ENCODE data around the gene SELENBP1. TPM values are rescaled to one million over a fixed set of nuclear protein-coding genes. Genes with fewer than 3 reads are reported as not detected.
A peak's percentile ranks its signal among the peaks of the same experiment; 100 is the strongest.
"Not testable (repeated sequence)": the region's sequence is repeated elsewhere in the genome, so short reads cannot be mapped to it uniquely, and the experiment has no call there.

SELENBP1 gene
- total RNA-seq, 6 donors from 2014 or later: 241 to 804 (median 431) TPM

- WGBS, 2 donors: 40 to 47% methylated on average over 2 of the region's 2 CpGs
- H3K27ac ChIP-seq: no peak overlapping the region
- no peaks in the 10 kb centered on the region for H3K36me3 ChIP-seq
- TF ChIP-seq POLR2A (IDR thresholded peaks at IDR 0.05): no peak
- DNase-seq: no peak
- no peak overlapping the region for H3K4me3 ChIP-seq
- H3K27me3 ChIP-seq: no peaks in the 10 kb centered on the region
- no peaks in the 10 kb centered on the region for H3K9me3 ChIP-seq
- no peak for ATAC-seq (ENCODE audit: low FRiP score in 2 of 2)
- H3K4me1 ChIP-seq: no peaks in the 10 kb centered on the region
Measured at GRCh38 chr1:151356696-151357095, 15.8 kb downstream of the SELENBP1 start.

- Histone ChIP-seq H3K9me3 (no peaks in the 10 kb centered on the region), H3K27me3 (no peaks in the 10 kb centered on the region), H3K4me3 (no peak overlapping the region), H3K27ac (no peak overlapping the region), H3K36me3 (no peaks in the 10 kb centered on the region), H3K4me1 (peaks cover 0 to 7% (median 4%) of the 10 kb centered on the region in 4 donors)
- TF ChIP-seq, protein P1, sequence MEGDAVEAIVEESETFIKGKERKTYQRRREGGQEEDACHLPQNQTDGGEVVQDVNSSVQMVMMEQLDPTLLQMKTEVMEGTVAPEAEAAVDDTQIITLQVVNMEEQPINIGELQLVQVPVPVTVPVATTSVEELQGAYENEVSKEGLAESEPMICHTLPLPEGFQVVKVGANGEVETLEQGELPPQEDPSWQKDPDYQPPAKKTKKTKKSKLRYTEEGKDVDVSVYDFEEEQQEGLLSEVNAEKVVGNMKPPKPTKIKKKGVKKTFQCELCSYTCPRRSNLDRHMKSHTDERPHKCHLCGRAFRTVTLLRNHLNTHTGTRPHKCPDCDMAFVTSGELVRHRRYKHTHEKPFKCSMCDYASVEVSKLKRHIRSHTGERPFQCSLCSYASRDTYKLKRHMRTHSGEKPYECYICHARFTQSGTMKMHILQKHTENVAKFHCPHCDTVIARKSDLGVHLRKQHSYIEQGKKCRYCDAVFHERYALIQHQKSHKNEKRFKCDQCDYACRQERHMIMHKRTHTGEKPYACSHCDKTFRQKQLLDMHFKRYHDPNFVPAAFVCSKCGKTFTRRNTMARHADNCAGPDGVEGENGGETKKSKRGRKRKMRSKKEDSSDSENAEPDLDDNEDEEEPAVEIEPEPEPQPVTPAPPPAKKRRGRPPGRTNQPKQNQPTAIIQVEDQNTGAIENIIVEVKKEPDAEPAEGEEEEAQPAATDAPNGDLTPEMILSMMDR (IDR thresholded peaks at IDR 0.05): no peak
- WGBS, 2 donors: 82 to 88% methylated on average over 6 of the region's 6 CpGs
- DNase-seq (no peak), ATAC-seq (ENCODE audit: low FRiP score in 2 of 2) (no peak)
Measured at GRCh38 chr1:151352021-151352718, 20.3 kb downstream of the SELENBP1 start.

GRCh38 chr1:151350323-151350722, 22.2 kb downstream of the SELENBP1 start:
- H3K27me3 ChIP-seq; DNase-seq; H3K4me3 ChIP-seq; H3K27ac ChIP-seq; H3K9me3 ChIP-seq; ATAC-seq (ENCODE audit: low FRiP score in 2 of 2); H3K36me3 ChIP-seq: not testable (repeated sequence)
- H3K4me1 ChIP-seq: peaks cover 9 to 20% (median 14%) of the 10 kb centered on the region in 4 donors
- WGBS, 2 donors: 85 to 88% methylated on average over 9 of the region's 9 CpGs

- 28 to 34% methylated on average over 12 of the region's 12 CpGs for WGBS, 2 donors
- DNase-seq: no peak
- peaks cover 0 to 24% (median 16%) of the 10 kb centered on the region in 4 donors for H3K36me3 ChIP-seq
- peaks cover 9 to 20% (median 14%) of the 10 kb centered on the region in 4 donors for H3K4me1 ChIP-seq
- peak overlapping the region; percentile 81 to 95 (median 94) for H3K27ac ChIP-seq
- H3K9me3 ChIP-seq: no peaks in the 10 kb centered on the region
- H3K4me3 ChIP-seq: peak overlapping the region; percentile 2 to 73 (median 67)
- no peak for ATAC-seq (ENCODE audit: low FRiP score in 2 of 2)
- no peaks in the 10 kb centered on the region for H3K27me3 ChIP-seq
- TF ChIP-seq POLR2A (IDR thresholded peaks at IDR 0.05) (no peak), EP300 (IDR thresholded peaks at IDR 0.05) (no peak), POLR2AphosphoS5 (IDR thresholded peaks at IDR 0.05) (no peak)
- TF ChIP-seq, protein P1 (IDR thresholded peaks at IDR 0.05): no peak
Measured at GRCh38 chr1:151347523-151348246, 24.8 kb downstream of the SELENBP1 start.

- peaks cover 9 to 20% (median 14%) of the 10 kb centered on the region in 4 donors for H3K4me1 ChIP-seq
- peak within 1 kb of the TSS; percentile 2 to 73 (median 67) for H3K4me3 ChIP-seq
- peak; percentile 90 to 99 for DNase-seq
- H3K27ac ChIP-seq: peak within 1 kb of the TSS; percentile 81 to 95 (median 94)
- 1% methylated on average over 35 to 37 of the region's 38 CpGs for WGBS, 2 donors
- H3K36me3 ChIP-seq: peaks cover 0 to 29% (median 18%) of the 10 kb centered on the region in 4 donors
- peak; percentile 97 to 98 for ATAC-seq (ENCODE audit: low FRiP score in 2 of 2)
- no peaks in the 10 kb centered on the region for H3K27me3 ChIP-seq
- peak in 1 of 4 donors; percentile 34 for TF ChIP-seq EP300 (IDR thresholded peaks at IDR 0.05)
- peak; percentile 63 to 75 for TF ChIP-seq POLR2AphosphoS5 (IDR thresholded peaks at IDR 0.05)
- TF ChIP-seq, protein P1 (IDR thresholded peaks at IDR 0.05): no peak
- peak in 3 of 4 donors; percentile 30 to 78 (median 76) for TF ChIP-seq POLR2A (IDR thresholded peaks at IDR 0.05)
- H3K9me3 ChIP-seq: no peaks in the 10 kb centered on the region
Measured at GRCh38 chr1:151346769-151347522, 25.6 kb downstream of the SELENBP1 start, which contains the start of gene RFX5. Gene RFX5 (minus strand): TSS chr1:151347252. CDS start chr1:151346320, 932 bp downstream.

Data from upper lobe of left lung (tissue), 6 donors.